GM23248 (cell line): Measurements from ENCODE around the gene PTCD3. TPM values are rescaled to one million over a fixed set of nuclear protein-coding genes. Genes with fewer than 3 reads are reported as not detected.

ENCODE experiments used
- DNase-seq: peaks from one replicate; pipeline ENCODE4 v3.0.0-alpha.2; 2015
- H2AFZ ChIP-seq: fragments of 200-600 bp; sonication (generic); 2 replicates; pipeline ENCODE4 v1.6.1; 2016; ENCODE audit warnings: antibody characterized with exemption
- H3F3A ChIP-seq: fragments of 200-600 bp; sonication (generic); 2 replicates; pipeline ENCODE4 v1.6.1; 2016; ENCODE audit warnings: mild to moderate bottlenecking, antibody characterized with exemption, mixed run types; ENCODE audit not compliant: insufficient read depth
- H3K27ac ChIP-seq: fragments of 200-600 bp; sonication (generic); 2 replicates; pipeline ENCODE4 v1.5.1; 2016; ENCODE audit warnings: mild to moderate bottlenecking
- H3K27me3 ChIP-seq: fragments of 200-600 bp; sonication (generic); replicated peaks from 2 replicates; pipeline ENCODE4 v1.6.1; 2016; ENCODE audit warnings: mild to moderate bottlenecking; ENCODE audit not compliant: insufficient read depth
- H3K36me3 ChIP-seq: fragments of 200-600 bp; sonication (generic); 2 replicates; pipeline ENCODE4 v1.6.1; 2016; ENCODE audit warnings: low read depth, mild to moderate bottlenecking
- H3K4me1 ChIP-seq: fragments of 200-600 bp; sonication (generic); 2 replicates; pipeline ENCODE4 v1.6.1; 2016; ENCODE audit warnings: mild to moderate bottlenecking; ENCODE audit not compliant: insufficient read depth
- H3K4me2 ChIP-seq: fragments of 200-600 bp; sonication (generic); one replicate; pipeline ENCODE4 v1.6.1; 2016; ENCODE audit warnings: mild to moderate bottlenecking; ENCODE audit not compliant: unreplicated experiment
- H3K4me3 ChIP-seq: fragments of 200-600 bp; sonication (generic); 2 replicates; pipeline ENCODE4 v1.5.1; 2016; ENCODE audit warnings: mild to moderate bottlenecking
- H3K79me2 ChIP-seq: fragments of 200-600 bp; sonication (generic); 2 replicates; pipeline ENCODE4 v1.6.1; 2016; ENCODE audit warnings: mild to moderate bottlenecking; ENCODE audit not compliant: insufficient read depth
- H3K9ac ChIP-seq: fragments of 200-600 bp; sonication (generic); 2 replicates; pipeline ENCODE4 v1.6.1; 2016; ENCODE audit warnings: mild to moderate bottlenecking
- H3K9me2 ChIP-seq: fragments of 200-600 bp; sonication (generic); 2 replicates; pipeline ENCODE4 v1.6.1; 2016; ENCODE audit warnings: mixed run types, mild to moderate bottlenecking, moderate library complexity; ENCODE audit not compliant: insufficient read depth
- H3K9me3 ChIP-seq: fragments of 200-600 bp; sonication (generic); one replicate; pipeline ENCODE4 v1.6.1; 2017; ENCODE audit warnings: low read depth
- H4K20me1 ChIP-seq: fragments of 200-600 bp; sonication (generic); 2 replicates; pipeline ENCODE4 v1.6.0; 2016; ENCODE audit not compliant: insufficient read depth
- EZH2 ChIP-seq: fragments of 200-600 bp; sonication (generic); IDR thresholded peaks from 2 replicates; pipeline ENCODE4 v1.6.1; 2018; ENCODE audit warnings: antibody characterized with exemption, mild to moderate bottlenecking; ENCODE audit not compliant: insufficient read depth, poor library complexity, severe bottlenecking
- EZH2phosphoT487 ChIP-seq: fragments of 200-600 bp; sonication (generic); IDR thresholded peaks from 2 replicates; pipeline ENCODE4 v1.6.1; 2018; ENCODE audit warnings: antibody characterized with exemption, moderate library complexity, mild to moderate bottlenecking, low read depth; ENCODE audit not compliant: insufficient read depth
- WGBS, 2 experiments: methylation state at CpG; one replicate each; pipeline ENCODE4 v1.1.6; 2015 to 2017; ENCODE audit warnings: low lambda C conversion rate in 2 of 2, low coverage in 1 of 2; ENCODE audit errors: missing lambda C conversion rate in 2 of 2; 5-methylcytosine and 5-hydroxymethylcytosine counted together
- in situ Hi-C: fragments of 300-500 bp; cut with MboI; formaldehyde crosslinking; loops from 2 replicates; pipeline ENCODE4 v1.15.0; 2020
- polyA plus RNA-seq: library from polyadenylated mRNA; unstranded; fragments of >200 nt; fragmentation: Nextera tagmentation; extraction: Ambion mirVana; gene quantifications from 2 replicates; pipeline ENCODE4 v1.2.1, GENCODE V29; 2016
- total RNA-seq: library from RNA; depleted of rRNA; stranded (reverse); fragments of >200 nt; shearing (Covaris generic); gene quantifications from 2 replicates; pipeline ENCODE4 v1.2.3, GENCODE V29; 2014

Gene PTCD3
- total and polyA plus RNA-seq, 2 experiments from 2014 or later: 63.5 to 65.4 TPM

DNA sequence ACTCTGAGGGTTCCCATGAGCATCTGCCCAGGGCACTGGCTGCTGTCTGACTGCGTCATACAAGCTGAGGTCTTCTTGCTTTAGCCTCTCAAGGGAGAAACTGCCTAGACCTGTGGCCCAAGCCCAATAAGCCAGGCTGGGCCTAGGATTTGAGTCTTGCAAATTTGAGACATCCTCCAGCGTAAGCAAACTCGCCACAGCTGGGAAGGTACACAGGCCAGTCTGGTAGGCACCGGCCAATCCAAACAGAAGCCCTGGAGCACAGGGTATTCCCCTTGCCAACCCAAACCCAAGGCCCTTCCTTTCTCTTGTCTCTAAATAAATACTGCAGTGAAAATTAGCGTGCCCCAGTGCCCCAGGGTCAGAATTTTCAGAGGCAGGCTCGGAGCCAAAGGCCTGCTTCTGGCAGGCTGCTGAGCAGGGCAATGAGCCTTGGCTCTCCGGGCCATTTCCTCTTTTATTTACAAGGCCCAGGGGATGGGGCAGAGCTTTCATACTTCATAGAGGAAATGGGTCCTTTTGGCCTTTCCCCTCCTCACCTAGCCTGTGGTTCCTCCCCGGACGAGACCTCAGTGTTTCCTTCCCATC is 33.7 kb upstream of the PTCD3 start:
- Histone ChIP-seq H3K4me2 (no peak overlapping the region), H3K9me2 (no peaks in the 10 kb centered on the region), H3F3A (peaks cover 12% of the 10 kb centered on the region), H2AFZ (no peak overlapping the region), H3K36me3 (peaks cover 23% of the 10 kb centered on the region), H3K9ac (no peak overlapping the region), H3K79me2 (no peaks in the 10 kb centered on the region), H3K4me1 (peaks cover 18% of the 10 kb centered on the region), H4K20me1 (no peaks in the 10 kb centered on the region), H3K9me3 (no peaks in the 10 kb centered on the region), H3K27me3 (no peaks in the 10 kb centered on the region), H3K4me3 (no peak overlapping the region), H3K27ac (no peak overlapping the region)
- in situ Hi-C loops: loop anchor here (25.0 kb wide), 1 partner anchor 185 kb away; the partner anchor contains the start of gene ST3GAL5
- no peak for DNase-seq
- WGBS, 2 experiments: 44 to 55% methylated on average over 9 of the region's 9 CpGs
- TF ChIP-seq EZH2phosphoT487 (no peak), EZH2 (no peak)

DNA sequence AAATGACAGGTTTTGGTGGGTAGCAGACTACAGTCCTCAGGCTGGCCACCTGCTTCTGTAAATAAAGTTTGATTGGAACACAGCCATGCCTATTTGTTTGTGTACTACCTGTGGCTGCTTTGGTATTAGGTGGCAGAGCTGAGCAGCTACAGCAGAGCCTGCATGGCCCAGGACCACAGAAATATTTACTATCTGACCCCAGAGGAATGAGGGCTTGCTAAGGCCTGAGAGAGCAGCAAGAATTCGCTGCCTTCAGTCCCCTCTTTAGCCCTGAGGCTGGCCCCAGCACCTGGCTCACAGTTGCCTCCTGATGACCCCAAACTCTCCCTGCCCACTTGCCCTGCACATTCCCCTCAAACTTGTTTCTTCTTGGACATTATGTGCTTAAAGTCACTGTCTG is 32.8 kb upstream of the PTCD3 start:
- no peak overlapping the region for H3K4me2 ChIP-seq
- H3K9me2 ChIP-seq: no peaks in the 10 kb centered on the region
- 89 to 94% methylated on average over 1 of the region's 1 CpG for WGBS, 2 experiments
- no peak overlapping the region for H3K4me3 ChIP-seq
- in situ Hi-C loops: loop anchor here (25.0 kb wide), 1 partner anchor 186 kb away; the partner anchor contains the start of gene ST3GAL5
- H3K79me2 ChIP-seq: no peaks in the 10 kb centered on the region
- H3F3A ChIP-seq: peaks cover 5% of the 10 kb centered on the region; the same call in 1 of the 2 replicates
- no peaks in the 10 kb centered on the region for H3K9me3 ChIP-seq
- H3K27me3 ChIP-seq: no peaks in the 10 kb centered on the region
- H3K4me1 ChIP-seq: peaks cover 13% of the 10 kb centered on the region
- H4K20me1 ChIP-seq: no peaks in the 10 kb centered on the region
- no peak overlapping the region for H3K9ac ChIP-seq
- H2AFZ ChIP-seq: no peak overlapping the region
- TF ChIP-seq EZH2phosphoT487: no peak
- TF ChIP-seq EZH2: no peak
- H3K36me3 ChIP-seq: peaks cover 24% of the 10 kb centered on the region; the same call in 1 of the 2 replicates
- no peak overlapping the region for H3K27ac ChIP-seq
- no peak for DNase-seq

DNA sequence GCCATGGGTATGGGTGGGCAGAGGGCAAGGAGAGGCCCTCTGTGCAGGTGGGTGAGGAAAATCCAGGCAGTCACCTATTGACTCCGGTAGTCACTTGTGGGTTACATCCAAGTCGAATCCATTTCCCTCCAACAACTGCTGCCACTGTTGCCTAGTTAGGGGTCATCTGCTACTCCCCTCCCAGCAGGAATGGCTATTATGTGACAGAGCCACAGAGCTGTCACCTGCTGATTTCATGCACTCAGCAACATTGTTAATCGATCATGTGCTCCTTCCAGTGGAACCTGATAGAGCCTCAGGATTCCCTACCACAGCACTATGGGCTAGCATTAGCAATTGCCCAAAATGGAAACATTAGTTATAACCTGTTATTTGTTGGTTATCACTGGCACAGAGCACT is 31.8 kb upstream of the PTCD3 start:
- Histone ChIP-seq H3K79me2 (no peaks in the 10 kb centered on the region), H3K27ac (no peak overlapping the region), H3K4me2 (no peak overlapping the region), H4K20me1 (no peaks in the 10 kb centered on the region), H3K9me3 (no peaks in the 10 kb centered on the region), H2AFZ (no peak overlapping the region), H3K4me3 (no peak overlapping the region), H3F3A (peaks cover 5% of the 10 kb centered on the region; the same call in 1 of the 2 replicates), H3K4me1 (peaks cover 3% of the 10 kb centered on the region), H3K9me2 (no peaks in the 10 kb centered on the region), H3K36me3 (peaks cover 26% of the 10 kb centered on the region; the same call in 1 of the 2 replicates), H3K27me3 (no peaks in the 10 kb centered on the region), H3K9ac (no peak overlapping the region)
- TF ChIP-seq EZH2phosphoT487 (no peak), EZH2 (no peak)
- in situ Hi-C loops: loop anchor here (25.0 kb wide), 1 partner anchor 187 kb away; the partner anchor contains the start of gene ST3GAL5
- DNase-seq: no peak
- 96 to 100% methylated on average over 3 of the region's 3 CpGs for WGBS, 2 experiments

DNA sequence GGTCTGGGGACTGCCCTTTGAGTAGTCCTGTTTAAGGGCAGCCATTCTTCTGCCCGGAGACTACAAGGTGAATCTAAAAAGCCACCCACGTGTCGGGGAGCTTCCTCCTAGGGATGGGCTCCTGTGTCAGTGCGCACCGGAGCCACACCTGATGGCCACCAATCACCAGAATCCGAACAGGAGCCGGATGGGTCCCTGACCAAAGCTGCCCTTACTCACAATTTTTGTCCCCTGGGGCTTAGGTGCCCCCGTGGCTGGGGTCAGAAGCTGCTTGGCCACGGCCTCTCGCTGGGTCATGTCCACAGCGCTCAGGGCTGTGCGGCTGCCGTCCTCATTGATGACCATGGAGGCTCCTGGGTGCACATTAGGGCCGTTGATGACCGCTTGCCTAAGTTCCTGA is 31.2 kb upstream of the PTCD3 start:
- H3K79me2 ChIP-seq: no peaks in the 10 kb centered on the region
- no peak overlapping the region for H3K4me3 ChIP-seq
- H2AFZ ChIP-seq: no peak overlapping the region
- H4K20me1 ChIP-seq: no peaks in the 10 kb centered on the region
- 0 out of 2 replicates have a peak, but pooled peaks cover 20% of the 10 kb centered on the region for H3K36me3 ChIP-seq
- H3K9me2 ChIP-seq: no peaks in the 10 kb centered on the region
- peaks cover 5% of the 10 kb centered on the region; the same call in 1 of the 2 replicates for H3F3A ChIP-seq
- in situ Hi-C loops: loop anchor here (25.0 kb wide), 2 partner anchors 188 to 438 kb away; partner anchors contain the start of gene ST3GAL5
- H3K9me3 ChIP-seq: no peaks in the 10 kb centered on the region
- no peak for TF ChIP-seq EZH2
- TF ChIP-seq EZH2phosphoT487: no peak
- H3K4me2 ChIP-seq: no peak overlapping the region
- WGBS, 2 experiments: 95 to 97% methylated on average over 14 to 15 of the region's 15 CpGs
- H3K27ac ChIP-seq: no peak overlapping the region
- H3K4me1 ChIP-seq: no peaks in the 10 kb centered on the region
- H3K27me3 ChIP-seq: no peaks in the 10 kb centered on the region
- H3K9ac ChIP-seq: no peak overlapping the region
- no peak for DNase-seq
